Measurements from ENCODE around the gene LRRC36.

Gene LRRC36

GRCh38 chr16:67301080-67301782 lies 25.4 kb upstream of the LRRC36 start:
- H2AFZ ChIP-seq (ENCODE audit: low read depth, low read length) = no peak overlapping the region
- H3K4me3 ChIP-seq (ENCODE audit: low read depth in 1 of 2, low read length in 2 of 2) = no peak overlapping the region
- no peak overlapping the region for H3K9ac ChIP-seq (ENCODE audit: low read depth, low read length)
- no peak overlapping the region for H3K27ac ChIP-seq (ENCODE audit: low read length)
- H3K79me2 ChIP-seq (ENCODE audit: insufficient read depth, low read length) = no peaks in the 10 kb centered on the region
- no peaks in the 10 kb centered on the region for H3K9me3 ChIP-seq (ENCODE audit: insufficient read depth, low read length, severe bottlenecking)
- no peaks in the 10 kb centered on the region for H3K27me3 ChIP-seq (ENCODE audit: insufficient read depth, low read length, poor library complexity)
- DNase-seq (no peak), ATAC-seq (ENCODE audit: insufficient read depth, low read depth) (no peak)
- no peaks in the 10 kb centered on the region for H3K4me1 ChIP-seq (ENCODE audit: insufficient read depth, low read length)
- H4K20me1 ChIP-seq (ENCODE audit: insufficient read depth, low read length) = no peaks in the 10 kb centered on the region
- H3K4me2 ChIP-seq (ENCODE audit: insufficient read depth, low read length) = no peak overlapping the region
- H3K36me3 ChIP-seq (ENCODE audit: insufficient read depth, low read length) = no peaks in the 10 kb centered on the region
- no peak for TF ChIP-seq EZH2 (IDR thresholded peaks at IDR 0.05; ENCODE audit: borderline replicate concordance, low read depth, low read length, severe bottlenecking)

DNA sequence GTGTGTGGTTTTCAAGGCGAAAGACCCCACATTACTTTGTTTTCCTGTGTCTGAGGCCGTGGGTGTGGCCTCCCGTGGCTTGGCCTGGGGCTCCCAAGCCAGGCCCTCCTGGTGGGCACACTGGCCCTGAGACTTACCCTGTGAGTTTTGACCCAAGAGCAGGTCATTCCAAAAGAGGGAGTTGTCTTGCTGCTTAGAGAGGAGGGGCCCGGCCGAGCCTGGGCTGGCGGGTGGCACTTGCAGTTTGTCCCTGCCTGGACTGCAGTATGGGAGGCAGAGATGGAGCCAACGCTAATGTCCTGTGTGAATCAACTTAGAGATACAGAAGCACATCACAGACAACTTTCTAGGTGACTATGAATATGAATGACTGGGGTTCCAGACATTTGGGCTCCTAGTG lies 24.5 kb upstream of the LRRC36 start:
- no peak overlapping the region for H3K27ac ChIP-seq (ENCODE audit: low read length)
- no peak overlapping the region for H2AFZ ChIP-seq (ENCODE audit: low read depth, low read length)
- no peaks in the 10 kb centered on the region for H3K36me3 ChIP-seq (ENCODE audit: insufficient read depth, low read length)
- no peak overlapping the region for H3K9ac ChIP-seq (ENCODE audit: low read depth, low read length)
- no peaks in the 10 kb centered on the region for H3K27me3 ChIP-seq (ENCODE audit: insufficient read depth, low read length, poor library complexity)
- no peak overlapping the region for H3K4me2 ChIP-seq (ENCODE audit: insufficient read depth, low read length)
- no peak for ATAC-seq (ENCODE audit: insufficient read depth, low read depth)
- no peak for DNase-seq
- H4K20me1 ChIP-seq (ENCODE audit: insufficient read depth, low read length) = no peaks in the 10 kb centered on the region
- H3K4me3 ChIP-seq (ENCODE audit: low read depth in 1 of 2, low read length in 2 of 2) = no peak overlapping the region
- H3K9me3 ChIP-seq (ENCODE audit: insufficient read depth, low read length, severe bottlenecking) = no peaks in the 10 kb centered on the region
- no peaks in the 10 kb centered on the region for H3K4me1 ChIP-seq (ENCODE audit: insufficient read depth, low read length)
- no peaks in the 10 kb centered on the region for H3K79me2 ChIP-seq (ENCODE audit: insufficient read depth, low read length)
- TF ChIP-seq, protein P1, sequence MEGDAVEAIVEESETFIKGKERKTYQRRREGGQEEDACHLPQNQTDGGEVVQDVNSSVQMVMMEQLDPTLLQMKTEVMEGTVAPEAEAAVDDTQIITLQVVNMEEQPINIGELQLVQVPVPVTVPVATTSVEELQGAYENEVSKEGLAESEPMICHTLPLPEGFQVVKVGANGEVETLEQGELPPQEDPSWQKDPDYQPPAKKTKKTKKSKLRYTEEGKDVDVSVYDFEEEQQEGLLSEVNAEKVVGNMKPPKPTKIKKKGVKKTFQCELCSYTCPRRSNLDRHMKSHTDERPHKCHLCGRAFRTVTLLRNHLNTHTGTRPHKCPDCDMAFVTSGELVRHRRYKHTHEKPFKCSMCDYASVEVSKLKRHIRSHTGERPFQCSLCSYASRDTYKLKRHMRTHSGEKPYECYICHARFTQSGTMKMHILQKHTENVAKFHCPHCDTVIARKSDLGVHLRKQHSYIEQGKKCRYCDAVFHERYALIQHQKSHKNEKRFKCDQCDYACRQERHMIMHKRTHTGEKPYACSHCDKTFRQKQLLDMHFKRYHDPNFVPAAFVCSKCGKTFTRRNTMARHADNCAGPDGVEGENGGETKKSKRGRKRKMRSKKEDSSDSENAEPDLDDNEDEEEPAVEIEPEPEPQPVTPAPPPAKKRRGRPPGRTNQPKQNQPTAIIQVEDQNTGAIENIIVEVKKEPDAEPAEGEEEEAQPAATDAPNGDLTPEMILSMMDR (IDR thresholded peaks at IDR 0.05; ENCODE audit: borderline replicate concordance, extremely low read depth, low read length, poor library complexity, severe bottlenecking) = no peak
- no peak for TF ChIP-seq EZH2 (IDR thresholded peaks at IDR 0.05; ENCODE audit: borderline replicate concordance, low read depth, low read length, severe bottlenecking)

GRCh38 chr16:67302970-67303369 lies 23.6 kb upstream of the LRRC36 start:
- Histone ChIP-seq H3K4me1 (ENCODE audit: insufficient read depth, low read length) (no peaks in the 10 kb centered on the region), H3K9ac (ENCODE audit: low read depth, low read length) (no peak overlapping the region), H3K4me3 (ENCODE audit: low read depth in 1 of 2, low read length in 2 of 2) (no peak overlapping the region), H3K27me3 (ENCODE audit: insufficient read depth, low read length, poor library complexity) (no peaks in the 10 kb centered on the region), H3K27ac (ENCODE audit: low read length) (no peak overlapping the region), H4K20me1 (ENCODE audit: insufficient read depth, low read length) (no peaks in the 10 kb centered on the region), H3K4me2 (ENCODE audit: insufficient read depth, low read length) (no peak overlapping the region), H3K9me3 (ENCODE audit: insufficient read depth, low read length, severe bottlenecking) (no peaks in the 10 kb centered on the region), H3K79me2 (ENCODE audit: insufficient read depth, low read length) (no peaks in the 10 kb centered on the region), H2AFZ (ENCODE audit: low read depth, low read length) (no peak overlapping the region), H3K36me3 (ENCODE audit: insufficient read depth, low read length) (no peaks in the 10 kb centered on the region)
- ATAC-seq (ENCODE audit: insufficient read depth, low read depth) = no peak
- no peak for DNase-seq
- TF ChIP-seq, protein P1 (IDR thresholded peaks at IDR 0.05; ENCODE audit: borderline replicate concordance, extremely low read depth, low read length, poor library complexity, severe bottlenecking) = no peak
- no peak for TF ChIP-seq EZH2 (IDR thresholded peaks at IDR 0.05; ENCODE audit: borderline replicate concordance, low read depth, low read length, severe bottlenecking)

DNA sequence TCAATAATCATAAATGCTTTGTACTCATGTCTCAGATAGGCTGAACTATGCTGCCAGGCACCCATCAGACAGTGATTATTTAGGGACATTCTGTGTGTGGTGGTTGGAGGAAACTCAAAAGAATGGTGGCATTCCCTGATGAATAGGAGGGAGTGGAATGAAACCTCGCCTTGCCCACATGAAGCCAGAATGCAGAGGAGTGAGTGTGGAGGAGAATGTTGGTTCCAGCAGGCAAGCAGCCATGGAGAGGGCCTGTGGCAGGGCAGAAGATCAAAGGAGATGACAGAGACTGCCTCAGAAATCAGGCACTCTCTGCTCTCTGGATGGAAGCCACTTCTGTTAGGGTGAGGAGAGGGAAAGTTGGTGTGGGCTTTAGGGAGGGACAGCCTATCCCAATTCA lies 22.6 kb upstream of the LRRC36 start:
- H3K4me1 ChIP-seq (ENCODE audit: insufficient read depth, low read length) = no peaks in the 10 kb centered on the region
- H3K9ac ChIP-seq (ENCODE audit: low read depth, low read length) = no peak overlapping the region
- H4K20me1 ChIP-seq (ENCODE audit: insufficient read depth, low read length) = no peaks in the 10 kb centered on the region
- no peak overlapping the region for H3K4me3 ChIP-seq (ENCODE audit: low read depth in 1 of 2, low read length in 2 of 2)
- H3K9me3 ChIP-seq (ENCODE audit: insufficient read depth, low read length, severe bottlenecking) = no peaks in the 10 kb centered on the region
- no peaks in the 10 kb centered on the region for H3K36me3 ChIP-seq (ENCODE audit: insufficient read depth, low read length)
- DNase-seq (no peak), ATAC-seq (ENCODE audit: insufficient read depth, low read depth) (no peak)
- H3K79me2 ChIP-seq (ENCODE audit: insufficient read depth, low read length) = no peaks in the 10 kb centered on the region
- no peaks in the 10 kb centered on the region for H3K27me3 ChIP-seq (ENCODE audit: insufficient read depth, low read length, poor library complexity)
- TF ChIP-seq, protein P1 (IDR thresholded peaks at IDR 0.05; ENCODE audit: borderline replicate concordance, extremely low read depth, low read length, poor library complexity, severe bottlenecking) = no peak
- TF ChIP-seq EZH2 (IDR thresholded peaks at IDR 0.05; ENCODE audit: borderline replicate concordance, low read depth, low read length, severe bottlenecking) = no peak
- H3K27ac ChIP-seq (ENCODE audit: low read length) = no peak overlapping the region
- H3K4me2 ChIP-seq (ENCODE audit: insufficient read depth, low read length) = no peak overlapping the region
- H2AFZ ChIP-seq (ENCODE audit: low read depth, low read length) = no peak overlapping the region
